Transverse colon (tissue), 4 donors: ENCODE data around the gene LHFPL6.

Source experiments
- EP300 ChIP-seq: sonication (generic); formaldehyde crosslinking; IDR thresholded peaks from one replicate; pipeline ENCODE4 v1.6.1; 2017; ENCODE audit warnings: antibody characterized with exemption, low read depth
- POLR2A ChIP-seq: fragments of 450-650 bp; IDR thresholded peaks from one replicate; pipeline ENCODE4 v1.6.1; 2016; ENCODE audit warnings: antibody characterized with exemption, mild to moderate bottlenecking, moderate library complexity
- POLR2AphosphoS5 ChIP-seq, 3 donors: sonication (generic); formaldehyde crosslinking; IDR thresholded peaks; one replicate each; pipeline ENCODE4 v1.6.1; 2016; ENCODE audit warnings: antibody characterized with exemption in 3 of 3
- TF ChIP-seq, protein P1 (sequence below), 5 experiments: fragments of 200-600 bp in 3 of 5; fragments of 450-650 bp in 2 of 5; sonication (generic) in 3 of 5; IDR thresholded peaks; 1 replicate in 2 of 5; 2 replicates in 3 of 5; pipeline ENCODE4 v1.5.1; 2016 to 2017; ENCODE audit warnings: antibody characterized with exemption in 5 of 5, inconsistent platforms in 3 of 5, mild to moderate bottlenecking in 2 of 5, moderate library complexity in 1 of 5

DNA sequence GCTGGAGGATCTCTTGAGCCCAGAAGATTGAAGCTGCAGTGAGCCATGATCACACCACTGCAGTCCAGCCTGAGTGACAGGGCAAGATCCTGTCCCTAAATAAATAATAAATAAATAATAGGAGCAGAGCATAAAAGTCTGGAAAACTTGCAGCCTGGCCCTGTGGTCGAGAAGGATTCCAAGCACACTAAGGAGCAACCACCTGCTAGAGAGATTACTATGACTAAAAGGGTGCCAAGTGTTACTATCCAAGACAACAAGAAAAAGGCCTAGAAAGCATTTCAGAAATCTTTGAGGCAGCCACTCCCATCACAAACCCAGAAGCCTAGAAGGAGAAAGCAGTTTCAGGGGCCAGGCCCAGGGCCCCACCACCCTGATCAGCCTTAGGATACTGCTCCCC, 46.1 kb downstream of the LHFPL6 start:
- TF ChIP-seq POLR2A = no peak
- no peak for TF ChIP-seq POLR2AphosphoS5 (IDR thresholded peaks at IDR 0.05)
- TF ChIP-seq, protein P1, sequence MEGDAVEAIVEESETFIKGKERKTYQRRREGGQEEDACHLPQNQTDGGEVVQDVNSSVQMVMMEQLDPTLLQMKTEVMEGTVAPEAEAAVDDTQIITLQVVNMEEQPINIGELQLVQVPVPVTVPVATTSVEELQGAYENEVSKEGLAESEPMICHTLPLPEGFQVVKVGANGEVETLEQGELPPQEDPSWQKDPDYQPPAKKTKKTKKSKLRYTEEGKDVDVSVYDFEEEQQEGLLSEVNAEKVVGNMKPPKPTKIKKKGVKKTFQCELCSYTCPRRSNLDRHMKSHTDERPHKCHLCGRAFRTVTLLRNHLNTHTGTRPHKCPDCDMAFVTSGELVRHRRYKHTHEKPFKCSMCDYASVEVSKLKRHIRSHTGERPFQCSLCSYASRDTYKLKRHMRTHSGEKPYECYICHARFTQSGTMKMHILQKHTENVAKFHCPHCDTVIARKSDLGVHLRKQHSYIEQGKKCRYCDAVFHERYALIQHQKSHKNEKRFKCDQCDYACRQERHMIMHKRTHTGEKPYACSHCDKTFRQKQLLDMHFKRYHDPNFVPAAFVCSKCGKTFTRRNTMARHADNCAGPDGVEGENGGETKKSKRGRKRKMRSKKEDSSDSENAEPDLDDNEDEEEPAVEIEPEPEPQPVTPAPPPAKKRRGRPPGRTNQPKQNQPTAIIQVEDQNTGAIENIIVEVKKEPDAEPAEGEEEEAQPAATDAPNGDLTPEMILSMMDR (IDR thresholded peaks at IDR 0.05) = no peak
- TF ChIP-seq EP300 = no peak
